H1 (cell line): ENCODE data around the gene CA9. TPM values are rescaled to one million over a fixed set of nuclear protein-coding genes. Genes with fewer than 3 reads are reported as not detected.

Experiments used
- CBX5 ChIP-seq: fragments of 300-800, 300-1000 bp; sonication (generic); IDR thresholded peaks from 2 replicates; pipeline ENCODE4 v1.7.1; 2016; ENCODE audit warnings: antibody characterized with exemption, low read length, low read depth
- CBX8 ChIP-seq: fragments of 300-800, 300-1000 bp; sonication (generic); IDR thresholded peaks from 2 replicates; pipeline ENCODE4 v1.7.1; 2016; ENCODE audit warnings: low read depth, low read length, borderline replicate concordance
- CEBPB ChIP-seq: IDR thresholded peaks from 2 replicates; pipeline ENCODE4 v1.6.1; 2012; ENCODE audit warnings: low read depth, low read length
- EGR1 ChIP-seq: IDR thresholded peaks from 2 replicates; pipeline ENCODE4 v1.6.1; 2011; ENCODE audit warnings: low read depth, low read length, borderline replicate concordance
- NANOG ChIP-seq: IDR thresholded peaks from 2 replicates; pipeline ENCODE4 v1.6.1; 2011; ENCODE audit warnings: low read length, low read depth, mild to moderate bottlenecking, inconsistent platforms; ENCODE audit not compliant: insufficient read depth, poor library complexity, severe bottlenecking
- SAP30 ChIP-seq: fragments of 300-600 bp; sonication (generic); IDR thresholded peaks from 2 replicates; pipeline ENCODE4 v1.7.1; 2012; ENCODE audit warnings: low read length, moderate library complexity, mild to moderate bottlenecking, inconsistent platforms; ENCODE audit not compliant: insufficient read depth, insufficient replicate concordance
- SIN3A ChIP-seq, 2 experiments: IDR thresholded peaks in 1 of 2; conservative IDR thresholded peaks in 1 of 2; 2 replicates each; pipeline ENCODE4 v1.6.1; 2011 to 2012; ENCODE audit warnings: low read length in 2 of 2, improper control_type of control experiment in 1 of 2, low read depth in 1 of 2, mild to moderate bottlenecking in 1 of 2
- polyA plus RNA-seq, 7 experiments: library from polyadenylated mRNA; depleted of rRNA in 3 of 7; stranded (reverse) in 5 of 7; unstranded in 2 of 7; fragments of >200 nt in 5 of 7; fragments of 200-250 nt in 2 of 7; gene quantifications; 1 replicate in 5 of 7; 2 replicates in 1 of 7; 4 replicates in 1 of 7; pipeline versions ENCODE4 v1.2.1 to v1.2.3, GENCODE V29; 2011 to 2013; ENCODE audit warnings: missing spikeins in 2 of 7, mixed read lengths in 2 of 7
- total RNA-seq: library from RNA; stranded (reverse); fragmentation: NEBNext Ultra II Directional; extraction: Animal tissue kit (Norgen Biotek cat#: 25700); gene quantifications from 2 replicates; pipeline ENCODE4 v1.2.1, GENCODE V29; 2021
- TF ChIP-seq, protein P1 (sequence below): fragments of 300-600 bp; sonication (generic); IDR thresholded peaks from 2 replicates; pipeline ENCODE4 v1.7.1; 2012; ENCODE audit warnings: low read length, moderate library complexity, mild to moderate bottlenecking, inconsistent platforms; ENCODE audit not compliant: insufficient replicate concordance

CA9 gene
- total and polyA plus RNA-seq, 2 of the 8 experiments (the other 6 are each of a cell fraction or from before 2014, with no cell fraction given), result 1.3 to 1.8 TPM

DNA sequence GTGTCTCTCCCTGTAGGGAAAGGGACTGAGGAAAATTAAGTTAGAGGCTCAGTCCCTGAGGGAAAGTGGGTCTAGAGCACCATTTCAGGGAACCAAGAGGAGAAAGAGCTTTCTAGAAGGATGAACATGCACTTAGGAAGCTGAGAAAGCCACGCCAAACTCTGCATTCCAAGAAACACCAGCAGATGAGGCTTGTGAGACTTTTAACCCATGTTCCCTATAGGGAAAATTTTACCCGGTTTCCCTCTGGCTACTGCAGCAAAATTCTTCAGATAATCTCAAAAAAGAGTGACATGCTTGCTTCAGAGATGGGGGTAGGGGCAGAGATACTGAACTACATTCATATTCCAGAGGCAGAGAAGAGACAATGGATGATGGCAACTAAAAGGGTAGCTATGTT lies 49.7 kb downstream of the CA9 start (continued):
- TF ChIP-seq, protein P1, sequence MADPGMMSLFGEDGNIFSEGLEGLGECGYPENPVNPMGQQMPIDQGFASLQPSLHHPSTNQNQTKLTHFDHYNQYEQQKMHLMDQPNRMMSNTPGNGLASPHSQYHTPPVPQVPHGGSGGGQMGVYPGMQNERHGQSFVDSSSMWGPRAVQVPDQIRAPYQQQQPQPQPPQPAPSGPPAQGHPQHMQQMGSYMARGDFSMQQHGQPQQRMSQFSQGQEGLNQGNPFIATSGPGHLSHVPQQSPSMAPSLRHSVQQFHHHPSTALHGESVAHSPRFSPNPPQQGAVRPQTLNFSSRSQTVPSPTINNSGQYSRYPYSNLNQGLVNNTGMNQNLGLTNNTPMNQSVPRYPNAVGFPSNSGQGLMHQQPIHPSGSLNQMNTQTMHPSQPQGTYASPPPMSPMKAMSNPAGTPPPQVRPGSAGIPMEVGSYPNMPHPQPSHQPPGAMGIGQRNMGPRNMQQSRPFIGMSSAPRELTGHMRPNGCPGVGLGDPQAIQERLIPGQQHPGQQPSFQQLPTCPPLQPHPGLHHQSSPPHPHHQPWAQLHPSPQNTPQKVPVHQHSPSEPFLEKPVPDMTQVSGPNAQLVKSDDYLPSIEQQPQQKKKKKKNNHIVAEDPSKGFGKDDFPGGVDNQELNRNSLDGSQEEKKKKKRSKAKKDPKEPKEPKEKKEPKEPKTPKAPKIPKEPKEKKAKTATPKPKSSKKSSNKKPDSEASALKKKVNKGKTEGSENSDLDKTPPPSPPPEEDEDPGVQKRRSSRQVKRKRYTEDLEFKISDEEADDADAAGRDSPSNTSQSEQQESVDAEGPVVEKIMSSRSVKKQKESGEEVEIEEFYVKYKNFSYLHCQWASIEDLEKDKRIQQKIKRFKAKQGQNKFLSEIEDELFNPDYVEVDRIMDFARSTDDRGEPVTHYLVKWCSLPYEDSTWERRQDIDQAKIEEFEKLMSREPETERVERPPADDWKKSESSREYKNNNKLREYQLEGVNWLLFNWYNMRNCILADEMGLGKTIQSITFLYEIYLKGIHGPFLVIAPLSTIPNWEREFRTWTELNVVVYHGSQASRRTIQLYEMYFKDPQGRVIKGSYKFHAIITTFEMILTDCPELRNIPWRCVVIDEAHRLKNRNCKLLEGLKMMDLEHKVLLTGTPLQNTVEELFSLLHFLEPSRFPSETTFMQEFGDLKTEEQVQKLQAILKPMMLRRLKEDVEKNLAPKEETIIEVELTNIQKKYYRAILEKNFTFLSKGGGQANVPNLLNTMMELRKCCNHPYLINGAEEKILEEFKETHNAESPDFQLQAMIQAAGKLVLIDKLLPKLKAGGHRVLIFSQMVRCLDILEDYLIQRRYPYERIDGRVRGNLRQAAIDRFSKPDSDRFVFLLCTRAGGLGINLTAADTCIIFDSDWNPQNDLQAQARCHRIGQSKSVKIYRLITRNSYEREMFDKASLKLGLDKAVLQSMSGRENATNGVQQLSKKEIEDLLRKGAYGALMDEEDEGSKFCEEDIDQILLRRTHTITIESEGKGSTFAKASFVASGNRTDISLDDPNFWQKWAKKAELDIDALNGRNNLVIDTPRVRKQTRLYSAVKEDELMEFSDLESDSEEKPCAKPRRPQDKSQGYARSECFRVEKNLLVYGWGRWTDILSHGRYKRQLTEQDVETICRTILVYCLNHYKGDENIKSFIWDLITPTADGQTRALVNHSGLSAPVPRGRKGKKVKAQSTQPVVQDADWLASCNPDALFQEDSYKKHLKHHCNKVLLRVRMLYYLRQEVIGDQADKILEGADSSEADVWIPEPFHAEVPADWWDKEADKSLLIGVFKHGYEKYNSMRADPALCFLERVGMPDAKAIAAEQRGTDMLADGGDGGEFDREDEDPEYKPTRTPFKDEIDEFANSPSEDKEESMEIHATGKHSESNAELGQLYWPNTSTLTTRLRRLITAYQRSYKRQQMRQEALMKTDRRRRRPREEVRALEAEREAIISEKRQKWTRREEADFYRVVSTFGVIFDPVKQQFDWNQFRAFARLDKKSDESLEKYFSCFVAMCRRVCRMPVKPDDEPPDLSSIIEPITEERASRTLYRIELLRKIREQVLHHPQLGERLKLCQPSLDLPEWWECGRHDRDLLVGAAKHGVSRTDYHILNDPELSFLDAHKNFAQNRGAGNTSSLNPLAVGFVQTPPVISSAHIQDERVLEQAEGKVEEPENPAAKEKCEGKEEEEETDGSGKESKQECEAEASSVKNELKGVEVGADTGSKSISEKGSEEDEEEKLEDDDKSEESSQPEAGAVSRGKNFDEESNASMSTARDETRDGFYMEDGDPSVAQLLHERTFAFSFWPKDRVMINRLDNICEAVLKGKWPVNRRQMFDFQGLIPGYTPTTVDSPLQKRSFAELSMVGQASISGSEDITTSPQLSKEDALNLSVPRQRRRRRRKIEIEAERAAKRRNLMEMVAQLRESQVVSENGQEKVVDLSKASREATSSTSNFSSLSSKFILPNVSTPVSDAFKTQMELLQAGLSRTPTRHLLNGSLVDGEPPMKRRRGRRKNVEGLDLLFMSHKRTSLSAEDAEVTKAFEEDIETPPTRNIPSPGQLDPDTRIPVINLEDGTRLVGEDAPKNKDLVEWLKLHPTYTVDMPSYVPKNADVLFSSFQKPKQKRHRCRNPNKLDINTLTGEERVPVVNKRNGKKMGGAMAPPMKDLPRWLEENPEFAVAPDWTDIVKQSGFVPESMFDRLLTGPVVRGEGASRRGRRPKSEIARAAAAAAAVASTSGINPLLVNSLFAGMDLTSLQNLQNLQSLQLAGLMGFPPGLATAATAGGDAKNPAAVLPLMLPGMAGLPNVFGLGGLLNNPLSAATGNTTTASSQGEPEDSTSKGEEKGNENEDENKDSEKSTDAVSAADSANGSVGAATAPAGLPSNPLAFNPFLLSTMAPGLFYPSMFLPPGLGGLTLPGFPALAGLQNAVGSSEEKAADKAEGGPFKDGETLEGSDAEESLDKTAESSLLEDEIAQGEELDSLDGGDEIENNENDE, result no peak
- TF ChIP-seq SIN3A (conservative IDR thresholded peaks at IDR 0.05 in 1 of 2, IDR thresholded peaks at IDR 0.05 in 1 of 2; ENCODE audit: low read depth in 1 of 2, low read length in 2 of 2) (no peak), CEBPB (no peak), SAP30 (no peak), NANOG (no peak), EGR1 (no peak), CBX5 (no peak), CBX8 (no peak)
